ENCODE measurements around the gene NALCN. TPM values are rescaled to one million over a fixed set of nuclear protein-coding genes. Genes with fewer than 3 reads are reported as not detected.

NALCN gene
- total RNA-seq, 6 experiments from 2014 or later, result 4.0 to 6.1 (median 5.0) TPM

GRCh38 chr13:101211261-101211660 is 205.0 kb downstream of the NALCN start:
- no peaks in the 10 kb centered on the region; the same call in 1 of the 2 replicates for H3K27me3 Mint-ChIP-seq (ENCODE audit: insufficient read depth)
- peaks cover 36% of the 10 kb centered on the region for H3K4me1 Mint-ChIP-seq (ENCODE audit: low read depth)
- peak; percentile 28 for DNase-seq
- H3K36me3 Mint-ChIP-seq (ENCODE audit: low read depth), result peaks cover 13% of the 10 kb centered on the region
- no peak overlapping the region for H3K4me3 Mint-ChIP-seq
- H3K27ac Mint-ChIP-seq, result peak overlapping the region; percentile 34
- H3K9me3 Mint-ChIP-seq, result peaks cover 6% of the 10 kb centered on the region; the same call in 1 of the 2 replicates
- TF ChIP-seq CTCF (IDR thresholded peaks at IDR 0.05), result no peak

GRCh38 chr13:101210774-101211173 is 205.5 kb downstream of the NALCN start:
- Mint-ChIP-seq H3K27me3 (ENCODE audit: insufficient read depth) (no peaks in the 10 kb centered on the region; the same call in 1 of the 2 replicates), H3K9me3 (peaks cover 6% of the 10 kb centered on the region; the same call in 1 of the 2 replicates), H3K4me1 (ENCODE audit: low read depth) (peaks cover 36% of the 10 kb centered on the region), H3K4me3 (no peak overlapping the region), H3K27ac (no peak overlapping the region), H3K36me3 (ENCODE audit: low read depth) (peaks cover 13% of the 10 kb centered on the region)
- no peak for TF ChIP-seq CTCF (IDR thresholded peaks at IDR 0.05)
- no peak for DNase-seq

DNA sequence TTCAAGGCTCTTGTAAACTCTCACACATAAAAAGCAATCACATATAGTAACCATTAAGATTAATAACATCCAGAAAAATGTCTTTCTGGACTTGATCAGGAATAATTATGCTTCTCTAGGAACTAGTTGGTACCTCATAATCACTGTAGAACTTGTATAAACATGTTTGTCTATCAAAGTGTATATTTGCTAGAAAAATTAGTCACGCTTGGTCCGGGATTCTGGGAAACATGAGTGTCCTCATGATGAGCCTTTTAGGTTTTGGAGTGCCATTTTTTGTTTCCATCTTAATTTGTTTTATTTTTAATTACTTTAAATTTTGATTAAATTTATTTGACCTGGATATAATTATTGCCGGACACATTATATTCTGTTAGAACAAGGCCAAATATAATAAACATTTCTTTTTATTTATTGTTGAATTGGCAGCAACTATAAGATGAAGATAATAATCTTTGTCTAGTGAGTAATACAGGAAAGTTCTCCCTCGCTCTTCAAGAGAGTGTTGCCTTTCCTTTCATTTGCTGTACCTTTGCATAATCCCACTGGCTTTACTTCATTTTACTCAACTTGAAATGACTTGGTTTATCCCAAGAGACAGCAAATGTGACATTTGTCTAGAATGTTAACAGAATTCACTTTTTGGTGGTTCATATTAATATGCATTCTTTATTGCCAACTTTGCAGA is 207.0 kb downstream of the NALCN start:
- no peak for TF ChIP-seq CTCF (IDR thresholded peaks at IDR 0.05)
- Mint-ChIP-seq H3K4me3 (no peak overlapping the region), H3K27me3 (ENCODE audit: insufficient read depth) (no peaks in the 10 kb centered on the region; the same call in 1 of the 2 replicates), H3K27ac (no peak overlapping the region), H3K4me1 (ENCODE audit: low read depth) (peaks cover 39% of the 10 kb centered on the region), H3K9me3 (peaks cover 6% of the 10 kb centered on the region; the same call in 1 of the 2 replicates), H3K36me3 (ENCODE audit: low read depth) (peaks cover 13% of the 10 kb centered on the region)
- DNase-seq, result no peak

DNA sequence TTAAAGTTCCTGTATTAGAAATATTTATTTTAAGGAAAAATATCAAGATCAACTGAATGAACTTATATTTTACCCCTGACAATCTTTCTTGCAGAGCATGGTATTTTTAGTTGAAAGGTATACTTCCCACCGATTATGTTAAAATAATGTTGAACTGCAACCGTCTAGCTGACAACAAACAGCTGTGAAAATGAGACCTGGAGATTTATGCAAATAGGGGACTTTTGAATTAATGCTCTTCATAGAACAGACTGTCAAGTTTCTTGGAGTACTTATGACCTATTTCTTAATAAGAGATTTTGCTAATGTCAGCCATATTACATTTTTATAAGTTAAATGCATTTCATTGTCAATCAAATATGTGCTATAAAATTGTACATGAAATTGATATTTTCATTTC is 210.9 kb downstream of the NALCN start:
- peaks cover 28% of the 10 kb centered on the region for H3K4me1 Mint-ChIP-seq (ENCODE audit: low read depth)
- no peaks in the 10 kb centered on the region for H3K27me3 Mint-ChIP-seq (ENCODE audit: insufficient read depth)
- TF ChIP-seq CTCF (IDR thresholded peaks at IDR 0.05), result no peak
- H3K36me3 Mint-ChIP-seq (ENCODE audit: low read depth), result peaks cover 9% of the 10 kb centered on the region
- no peak overlapping the region for H3K27ac Mint-ChIP-seq
- no peak for DNase-seq
- H3K9me3 Mint-ChIP-seq, result peaks cover 6% of the 10 kb centered on the region; the same call in 1 of the 2 replicates
- H3K4me3 Mint-ChIP-seq, result no peak overlapping the region

DNA sequence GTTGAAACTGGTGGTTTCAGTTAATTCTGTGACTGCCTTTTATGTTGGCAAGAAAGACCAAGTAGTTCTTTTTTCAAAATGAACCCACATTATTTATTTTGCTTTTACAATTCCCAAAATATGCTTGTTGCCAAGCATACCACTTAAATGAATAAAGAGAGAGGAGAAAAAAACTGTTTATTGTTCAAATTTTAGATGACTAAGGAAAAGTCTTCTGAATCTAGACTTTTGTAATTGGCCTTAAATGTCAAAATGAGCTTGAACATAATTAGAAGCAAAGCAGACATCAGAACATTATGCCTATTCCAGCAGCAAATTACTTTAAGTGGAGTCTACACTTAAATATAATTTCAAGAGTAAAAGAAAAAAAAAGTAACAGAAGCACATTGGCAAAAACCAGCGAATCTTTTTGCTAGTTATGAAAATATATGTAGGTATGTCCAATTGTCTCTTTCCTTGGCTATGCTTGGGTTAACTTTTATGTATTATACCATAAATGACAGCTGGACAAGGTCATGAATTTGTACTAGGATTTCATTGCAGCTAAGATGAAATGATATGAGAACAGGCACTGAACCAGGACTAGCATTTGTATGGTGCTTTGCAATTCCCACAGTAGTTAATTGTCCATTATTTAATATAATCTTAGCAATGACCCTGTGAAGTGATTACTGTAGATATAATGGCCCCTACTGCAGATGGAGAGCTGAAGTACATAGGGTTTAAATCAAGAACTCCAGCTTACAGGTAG is 211.9 kb downstream of the NALCN start:
- DNase-seq, result no peak

More for the DNA sequence above, 211.9 kb downstream of the NALCN start:
- H3K9me3 Mint-ChIP-seq, result peaks cover 6% of the 10 kb centered on the region; the same call in 1 of the 2 replicates
- peaks cover 9% of the 10 kb centered on the region for H3K36me3 Mint-ChIP-seq (ENCODE audit: low read depth)
- H3K4me1 Mint-ChIP-seq (ENCODE audit: low read depth), result peaks cover 26% of the 10 kb centered on the region
- no peaks in the 10 kb centered on the region for H3K27me3 Mint-ChIP-seq (ENCODE audit: insufficient read depth)
- TF ChIP-seq CTCF (IDR thresholded peaks at IDR 0.05), result no peak
- no peak overlapping the region for H3K4me3 Mint-ChIP-seq
- no peak overlapping the region for H3K27ac Mint-ChIP-seq
